SH-SY5Y (cell line): ENCODE measurements around the gene GIMAP8.

Experiments
- GATA2 ChIP-seq: IDR thresholded peaks from 2 replicates; pipeline ENCODE4 v1.6.1; 2011; ENCODE audit warnings: mild to moderate bottlenecking, low read depth, low read length
- GATA3 ChIP-seq: IDR thresholded peaks from 2 replicates; pipeline ENCODE4 v1.6.1; 2011; ENCODE audit warnings: low read depth, mild to moderate bottlenecking, low read length, moderate library complexity

GRCh38 chr7:150447966-150448788, 2.3 kb upstream of the GIMAP8 start:
- no peak for TF ChIP-seq GATA2
- no peak for TF ChIP-seq GATA3
